ENCODE data around the gene CXorf38.

CXorf38 gene

GRCh38 chrX:40647307-40648197 is at the start of gene CXorf38:
TSS of gene CXorf38 (minus strand) at chrX:40647561. CDS start at chrX:40647520, 41 bp downstream.
- DNase-seq, result peak; percentile 78
- in situ Hi-C loops (cut with HindIII; ENCODE audit: low pct_ligation_motif_present, low pct_unique_long_range_greater_than_20kb, low sequenced_read_pairs), result no loop called here

- in situ Hi-C loops (cut with HindIII; ENCODE audit: low pct_ligation_motif_present, low pct_unique_long_range_greater_than_20kb, low sequenced_read_pairs), result no loop called here
Observed at GRCh38 chrX:40694802-40695201, 47.4 kb upstream of the CXorf38 start.

GRCh38 chrX:40688929-40689328 is 41.6 kb upstream of the CXorf38 start:
- in situ Hi-C loops (cut with HindIII; ENCODE audit: low pct_ligation_motif_present, low pct_unique_long_range_greater_than_20kb, low sequenced_read_pairs), result no loop called here
- no peak for DNase-seq

More at GRCh38 chrX:40694802-40695201, 47.4 kb upstream of the CXorf38 start:
- DNase-seq, result no peak

GRCh38 chrX:40687169-40687568 is 39.8 kb upstream of the CXorf38 start:
- in situ Hi-C loops (cut with HindIII; ENCODE audit: low pct_ligation_motif_present, low pct_unique_long_range_greater_than_20kb, low sequenced_read_pairs), result no loop called here
- DNase-seq, result no peak

- DNase-seq, result no peak
- in situ Hi-C loops (cut with HindIII; ENCODE audit: low pct_ligation_motif_present, low pct_unique_long_range_greater_than_20kb, low sequenced_read_pairs), result no loop called here
Observed at GRCh38 chrX:40685362-40685918, 38.1 kb upstream of the CXorf38 start.

- in situ Hi-C loops (cut with HindIII; ENCODE audit: low pct_ligation_motif_present, low pct_unique_long_range_greater_than_20kb, low sequenced_read_pairs), result no loop called here
- no peak for DNase-seq
Observed at GRCh38 chrX:40684092-40684491, 36.7 kb upstream of the CXorf38 start.

- DNase-seq, result no peak
- in situ Hi-C loops (cut with HindIII; ENCODE audit: low pct_ligation_motif_present, low pct_unique_long_range_greater_than_20kb, low sequenced_read_pairs), result no loop called here
Observed at GRCh38 chrX:40683245-40683644, 35.9 kb upstream of the CXorf38 start.

GRCh38 chrX:40671126-40671525 is 23.8 kb upstream of the CXorf38 start:
- no peak for DNase-seq
- in situ Hi-C loops (cut with HindIII; ENCODE audit: low pct_ligation_motif_present, low pct_unique_long_range_greater_than_20kb, low sequenced_read_pairs), result no loop called here

- DNase-seq, result no peak
- in situ Hi-C loops (cut with HindIII; ENCODE audit: low pct_ligation_motif_present, low pct_unique_long_range_greater_than_20kb, low sequenced_read_pairs), result no loop called here
Observed at GRCh38 chrX:40663880-40664630, 16.7 kb upstream of the CXorf38 start.

- in situ Hi-C loops (cut with HindIII; ENCODE audit: low pct_ligation_motif_present, low pct_unique_long_range_greater_than_20kb, low sequenced_read_pairs), result no loop called here
Observed at GRCh38 chrX:40663078-40663740, 15.8 kb upstream of the CXorf38 start.

GRCh38 chrX:40661489-40661888 is 14.1 kb upstream of the CXorf38 start:
- in situ Hi-C loops (cut with HindIII; ENCODE audit: low pct_ligation_motif_present, low pct_unique_long_range_greater_than_20kb, low sequenced_read_pairs), result no loop called here
- no peak for DNase-seq

More at GRCh38 chrX:40663078-40663740, 15.8 kb upstream of the CXorf38 start:
- DNase-seq, result no peak

- no peak for DNase-seq
- in situ Hi-C loops (cut with HindIII; ENCODE audit: low pct_ligation_motif_present, low pct_unique_long_range_greater_than_20kb, low sequenced_read_pairs), result no loop called here
Observed at GRCh38 chrX:40660381-40660780, 13.0 kb upstream of the CXorf38 start.

GRCh38 chrX:40653535-40653934 is 6.2 kb upstream of the CXorf38 start:
- no peak for DNase-seq
- in situ Hi-C loops (cut with HindIII; ENCODE audit: low pct_ligation_motif_present, low pct_unique_long_range_greater_than_20kb, low sequenced_read_pairs), result no loop called here

- no peak for DNase-seq
- in situ Hi-C loops (cut with HindIII; ENCODE audit: low pct_ligation_motif_present, low pct_unique_long_range_greater_than_20kb, low sequenced_read_pairs), result no loop called here
Observed at GRCh38 chrX:40652664-40653063, 5.3 kb upstream of the CXorf38 start.

GRCh38 chrX:40651620-40652223 is 4.4 kb upstream of the CXorf38 start:
- in situ Hi-C loops (cut with HindIII; ENCODE audit: low pct_ligation_motif_present, low pct_unique_long_range_greater_than_20kb, low sequenced_read_pairs), result no loop called here
- DNase-seq, result peak; percentile 46

- in situ Hi-C loops (cut with HindIII; ENCODE audit: low pct_ligation_motif_present, low pct_unique_long_range_greater_than_20kb, low sequenced_read_pairs), result no loop called here
- DNase-seq, result peak; percentile 9
Observed at GRCh38 chrX:40646489-40647306, 663 bp downstream of the CXorf38 start.

GRCh38 chrX:40644821-40645358 is 2.5 kb downstream of the CXorf38 start:
- in situ Hi-C loops (cut with HindIII; ENCODE audit: low pct_ligation_motif_present, low pct_unique_long_range_greater_than_20kb, low sequenced_read_pairs), result no loop called here
- DNase-seq, result peak; percentile 64
